NAMALWA (cell line): Measurements from ENCODE around the gene TSC2.

Source experiments
- DNase-seq: peaks from one replicate; pipeline ENCODE4 v3.0.0-alpha.2; 2015; ENCODE audit warnings: low spot score

The TSC2 gene

DNA sequence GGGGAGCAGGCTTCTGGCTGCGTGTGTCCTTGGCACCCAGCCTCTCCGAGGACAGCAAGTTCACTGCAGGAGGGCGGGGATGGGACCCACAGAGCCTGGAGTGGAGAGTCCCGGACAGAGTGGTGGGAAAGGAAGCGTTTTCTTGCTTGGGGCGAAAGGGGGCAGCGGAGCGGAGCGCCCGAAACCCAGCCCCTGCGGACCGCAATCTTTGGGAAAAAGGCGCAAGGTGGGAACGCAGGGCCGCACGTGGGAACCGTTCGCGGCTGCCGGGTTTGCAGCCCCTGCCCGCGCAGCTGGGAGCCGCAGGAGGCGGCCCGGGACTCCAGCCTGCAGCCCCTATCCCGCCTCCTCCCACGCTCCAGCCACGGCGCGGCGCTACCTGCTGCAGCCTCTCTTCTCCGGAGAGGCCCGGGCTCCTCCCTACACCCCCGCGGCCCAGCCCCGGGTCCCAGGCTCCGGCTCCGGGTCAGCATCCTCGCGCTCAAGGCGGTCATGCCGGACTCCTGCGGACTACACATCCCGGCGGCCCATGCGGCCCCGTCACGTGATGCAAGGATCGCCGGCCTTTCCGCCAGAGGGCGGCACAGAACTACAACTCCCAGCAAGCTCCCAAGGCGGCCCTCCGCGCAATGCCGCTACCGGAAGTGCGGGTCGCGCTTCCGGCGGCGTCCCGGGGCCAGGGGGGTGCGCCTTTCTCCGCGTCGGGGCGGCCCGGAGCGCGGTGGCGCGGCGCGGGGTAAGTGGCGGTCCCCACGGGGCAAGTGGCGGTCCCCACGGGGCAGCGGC is at the start of gene TSC2, which contains the start of gene NTHL1:
Gene TSC2, plus strand, starts transcription at position 656 of the 786 bp plus-strand sequence. CDS start 631 bp downstream, outside the sequence.
Gene NTHL1, minus strand, starts transcription at position 505 of the 786 bp plus-strand sequence. Its CDS starts 11 bp downstream, at position 494.
- peak; percentile 96 for DNase-seq

DNA sequence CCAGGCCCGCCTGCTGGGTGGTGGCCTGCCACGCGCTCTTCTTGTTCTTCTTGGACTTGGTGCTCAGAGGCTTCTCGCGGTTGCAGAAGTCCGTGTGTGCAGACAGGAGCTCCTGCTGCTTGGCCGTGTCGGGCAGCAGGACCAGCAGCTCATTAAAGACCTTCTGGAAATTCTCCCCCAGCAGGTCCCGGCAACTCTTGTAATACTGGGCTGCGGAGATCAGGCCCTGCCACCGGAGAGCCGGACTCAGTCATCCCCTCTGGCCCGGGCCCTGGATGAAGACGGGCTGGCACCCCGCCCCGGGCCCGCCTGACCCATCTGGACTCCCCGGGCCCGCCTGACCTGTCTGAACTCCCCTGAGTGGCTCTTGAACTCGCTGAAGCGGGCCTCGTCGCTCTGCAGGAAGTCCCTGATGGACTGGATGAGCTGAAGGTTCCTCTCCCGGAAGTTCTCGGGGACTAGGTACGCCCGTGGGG is 49.4 kb upstream of the TSC2 start:
- no peak for DNase-seq

DNA sequence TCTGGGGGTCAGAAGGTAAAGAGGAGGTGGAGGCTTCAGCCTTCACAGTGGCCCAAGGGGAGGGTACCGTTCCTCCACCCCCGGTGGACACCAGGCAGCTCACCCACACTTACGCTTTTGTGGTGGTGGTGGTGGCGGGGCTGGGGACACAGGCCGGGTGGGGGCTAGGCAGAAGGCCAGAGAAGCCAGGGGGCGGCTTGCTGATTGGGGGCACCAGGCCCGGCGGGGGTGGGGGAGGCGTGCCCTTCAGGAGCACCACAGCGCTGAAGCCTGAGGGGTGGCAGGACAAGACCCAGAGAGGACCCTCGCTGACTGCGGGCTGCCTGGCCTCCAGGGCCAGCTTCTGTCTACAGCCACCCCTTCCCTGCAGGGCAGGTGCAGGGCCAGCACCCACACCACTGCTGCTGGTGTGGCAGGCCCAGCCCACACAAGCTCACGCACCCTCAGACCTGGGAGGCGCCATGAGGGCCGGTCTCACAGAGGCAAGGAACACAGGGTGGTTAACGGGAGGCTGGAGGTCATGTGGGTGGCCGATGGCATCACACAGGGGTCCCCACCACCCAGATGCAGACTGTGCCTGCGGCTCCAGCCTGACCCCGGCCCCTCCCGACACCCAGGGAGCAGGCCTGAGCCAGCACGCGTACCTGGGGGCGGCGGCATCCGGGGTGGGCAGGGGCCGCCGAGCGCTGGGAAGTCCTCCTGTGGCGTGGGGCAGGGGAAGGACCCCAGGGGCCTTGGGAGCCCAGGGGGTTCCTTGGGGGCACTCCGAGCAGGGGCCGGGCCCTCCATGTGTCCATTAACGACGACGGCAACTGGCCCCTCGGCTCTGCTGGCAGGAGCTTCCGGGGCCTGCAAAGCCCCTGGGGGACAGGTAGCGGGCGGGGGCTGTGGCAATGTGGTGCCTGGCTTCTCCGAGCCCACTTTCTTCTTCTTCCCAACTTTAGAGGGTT is 48.7 kb upstream of the TSC2 start:
- no peak for DNase-seq

DNA sequence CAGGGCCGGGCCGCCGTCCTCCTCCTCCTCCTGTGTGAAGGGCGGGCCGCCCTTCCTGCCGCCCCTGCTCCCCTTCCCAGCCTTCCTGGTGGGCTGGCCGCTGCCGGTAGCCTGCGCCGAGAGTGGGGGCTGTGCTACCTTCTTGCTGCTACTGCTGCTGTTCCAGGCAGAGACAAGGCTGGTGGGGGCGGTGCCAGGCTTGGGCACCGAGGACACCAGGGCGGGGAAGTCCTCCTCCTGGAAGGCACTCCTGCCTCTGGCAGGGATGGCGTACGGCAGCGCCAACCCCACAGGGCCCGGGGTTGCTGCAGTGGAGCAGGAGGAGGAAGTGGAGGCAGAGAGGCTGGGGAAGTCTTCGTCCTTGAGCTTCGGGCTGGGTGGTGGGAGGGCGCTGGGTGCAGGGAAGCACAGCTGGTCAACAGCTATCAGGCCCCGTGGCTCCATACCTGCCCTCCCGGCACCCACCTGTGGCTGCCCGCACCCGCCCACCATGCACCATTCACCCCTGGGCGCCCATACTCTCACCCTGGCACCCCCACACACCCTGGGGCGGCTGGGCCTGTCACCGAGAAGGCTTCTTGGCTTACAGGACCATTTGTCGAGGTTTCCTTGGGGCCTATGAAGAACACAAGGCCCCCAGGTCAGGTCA is 47.8 kb upstream of the TSC2 start:
- DNase-seq, result no peak

DNA sequence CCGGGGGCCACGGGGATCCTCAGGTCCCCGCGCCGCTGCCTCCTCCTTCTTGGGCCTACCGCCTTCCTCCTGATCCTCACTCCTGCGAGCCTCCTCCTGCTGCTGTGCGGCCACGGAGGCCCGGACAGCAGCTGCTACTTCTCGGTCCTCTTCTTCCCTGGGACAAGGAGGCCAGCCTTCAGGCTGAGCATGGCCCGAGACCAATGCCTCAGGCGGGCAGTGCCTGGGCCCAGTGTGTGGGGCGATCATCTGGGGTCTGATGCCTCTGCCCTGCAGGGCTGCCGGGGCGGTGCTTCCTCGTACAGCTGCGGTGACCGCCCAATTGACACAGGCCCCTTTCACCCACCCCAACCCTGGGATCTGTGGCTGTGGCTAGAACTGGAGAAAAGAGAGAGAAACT is 46.8 kb upstream of the TSC2 start:
- no peak for DNase-seq

DNA sequence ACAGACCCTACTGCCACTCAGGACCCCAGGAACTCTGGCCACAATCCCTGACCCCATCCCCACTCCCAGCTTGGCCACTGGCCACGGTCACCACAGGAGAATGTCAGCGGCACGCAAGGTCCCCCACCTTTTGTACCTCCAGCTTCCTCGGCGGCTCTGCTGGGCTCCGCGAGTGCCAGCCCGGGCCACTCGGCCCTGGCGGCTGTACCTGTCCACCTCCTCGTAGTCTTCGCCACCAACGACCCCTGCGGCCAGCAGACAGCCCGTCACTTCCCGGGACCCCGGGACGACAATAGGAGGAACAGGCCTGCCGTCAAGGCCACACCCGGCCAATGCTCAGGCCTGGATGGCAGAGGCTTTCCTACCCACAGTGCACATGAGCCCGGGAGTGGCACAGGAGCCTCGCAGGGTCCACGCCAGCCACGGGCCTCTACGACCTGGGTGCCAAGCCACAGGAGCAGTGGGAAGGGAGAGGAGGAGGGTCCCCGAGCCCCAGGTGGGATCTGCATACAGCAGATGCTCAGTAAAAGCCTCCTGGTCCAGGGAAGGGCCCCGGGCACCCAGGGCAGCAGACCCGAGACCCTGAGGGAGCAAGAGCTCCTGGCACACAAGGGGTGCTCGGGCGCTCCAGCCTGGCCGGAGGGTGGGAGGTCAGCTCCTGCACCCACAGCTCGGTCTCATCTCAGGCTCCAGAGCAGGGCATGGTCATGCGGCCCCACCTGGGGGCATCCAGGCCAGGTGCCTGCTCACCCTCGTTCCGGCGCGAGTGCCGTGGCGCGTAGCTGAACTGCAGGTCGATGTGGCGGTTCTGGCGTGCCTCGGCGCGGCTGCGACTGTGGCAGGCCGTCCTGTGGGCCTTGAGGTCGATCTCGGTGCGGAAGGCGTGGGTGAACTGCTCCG is 46.1 kb upstream of the TSC2 start:
- DNase-seq, result no peak

DNA sequence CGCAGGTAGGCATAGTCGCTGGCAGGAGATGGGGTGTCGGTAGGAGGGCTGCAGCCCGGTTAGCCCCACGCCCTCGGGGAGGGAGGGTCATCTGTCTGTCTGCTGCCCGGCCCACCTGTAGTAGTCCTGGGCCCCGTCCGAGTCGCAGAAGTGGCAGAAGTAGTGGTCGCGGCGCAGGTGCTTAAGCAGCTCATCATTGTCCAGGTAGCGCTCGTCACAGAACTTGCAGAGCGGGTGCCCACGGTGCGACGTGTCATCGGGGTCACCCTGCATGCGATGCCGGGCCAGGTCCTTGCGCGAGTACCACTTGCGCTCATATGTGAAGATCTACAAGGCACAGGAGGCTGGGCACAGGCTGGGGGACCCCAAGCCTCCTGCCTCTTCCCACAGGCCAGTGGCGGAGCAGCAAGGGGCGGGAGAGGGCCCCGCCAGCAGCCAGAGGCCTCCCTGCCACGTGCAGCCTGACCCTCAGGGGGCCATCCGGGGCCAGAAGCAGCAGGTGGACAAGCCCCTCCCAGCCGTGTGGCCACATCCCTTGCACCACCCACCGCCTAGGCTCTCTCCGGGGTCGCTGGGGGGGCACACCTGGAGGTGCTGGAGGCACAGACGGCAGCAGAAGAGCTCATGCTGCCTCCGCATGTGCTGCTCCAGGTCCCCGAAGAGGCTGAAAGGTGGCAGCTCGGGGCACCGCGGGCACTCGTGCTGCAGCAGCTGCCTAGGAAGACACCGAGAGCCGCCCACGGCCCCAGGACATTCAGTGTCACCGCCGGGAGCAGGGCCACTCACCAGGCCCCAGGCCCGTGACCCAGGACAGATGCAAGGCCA is 45.2 kb upstream of the TSC2 start:
- DNase-seq, result no peak

DNA sequence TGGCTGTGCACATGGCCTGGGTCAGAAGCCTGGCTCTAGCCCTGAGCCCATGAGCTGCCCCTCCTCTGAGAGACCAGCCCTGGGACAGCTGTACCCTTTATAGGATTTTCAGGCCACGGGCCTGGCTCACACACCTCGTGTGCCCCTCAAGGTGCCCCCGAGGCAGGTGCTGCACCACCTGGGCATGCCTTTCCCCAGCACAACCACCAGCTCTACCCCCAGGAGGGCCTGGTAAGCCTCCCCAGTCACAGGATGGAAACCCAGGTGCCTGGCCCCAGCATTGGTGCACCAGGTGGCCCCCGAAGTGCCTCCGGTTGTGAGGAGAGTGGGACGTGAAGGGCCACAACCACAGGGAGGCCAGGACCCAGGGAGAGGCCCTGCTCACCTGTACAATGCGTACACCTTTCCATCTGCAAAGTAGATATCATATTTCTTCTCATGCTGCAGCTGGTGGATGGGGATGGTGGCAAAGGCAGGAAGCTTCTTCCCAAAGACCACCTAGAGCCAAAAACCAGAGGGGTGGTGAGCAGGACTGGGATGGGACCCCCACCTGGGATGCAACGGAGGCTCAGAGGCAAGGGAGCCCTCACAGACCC is 44.5 kb upstream of the TSC2 start:
- no peak for DNase-seq

DNA sequence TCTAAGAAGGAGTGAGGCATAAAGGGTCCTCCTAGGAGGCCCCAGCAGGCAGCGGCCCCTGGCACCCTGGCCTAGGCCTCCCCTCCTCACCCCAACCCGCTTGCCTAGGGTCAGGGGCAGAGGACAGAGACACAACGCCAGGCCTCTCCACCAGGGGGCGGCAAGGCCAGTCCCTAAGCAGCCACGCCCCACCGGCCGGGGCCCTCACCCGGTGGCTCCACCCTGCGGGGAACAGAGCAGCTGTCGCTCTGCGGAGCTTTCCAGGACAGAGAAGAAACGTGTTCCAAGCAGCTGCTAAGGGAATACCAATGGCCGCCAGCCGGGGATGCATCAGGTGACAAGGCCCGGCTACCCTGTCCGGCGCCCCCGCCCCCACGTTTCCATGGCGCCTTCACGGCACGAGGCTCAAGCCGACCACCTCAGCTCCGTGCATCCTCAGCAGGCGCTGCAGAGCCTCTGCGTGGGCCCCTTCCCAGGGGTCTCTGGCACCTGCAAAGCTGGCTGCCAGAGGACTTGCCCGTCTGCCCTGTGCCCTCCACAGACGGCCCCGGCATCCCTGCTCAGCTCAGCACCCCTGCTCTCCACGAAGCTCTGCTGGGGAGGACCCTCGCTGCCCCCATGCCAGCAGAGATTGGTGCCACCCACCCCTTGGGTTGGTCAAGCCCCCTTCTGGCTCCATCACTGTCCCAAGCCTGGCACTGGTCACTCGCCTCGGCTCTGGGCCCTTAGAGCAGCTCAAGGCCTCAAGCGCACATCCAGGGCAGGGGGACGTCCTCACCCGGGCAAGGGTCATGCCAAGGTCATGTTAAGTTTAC is 43.8 kb upstream of the TSC2 start:
- DNase-seq, result peak; percentile 93

DNA sequence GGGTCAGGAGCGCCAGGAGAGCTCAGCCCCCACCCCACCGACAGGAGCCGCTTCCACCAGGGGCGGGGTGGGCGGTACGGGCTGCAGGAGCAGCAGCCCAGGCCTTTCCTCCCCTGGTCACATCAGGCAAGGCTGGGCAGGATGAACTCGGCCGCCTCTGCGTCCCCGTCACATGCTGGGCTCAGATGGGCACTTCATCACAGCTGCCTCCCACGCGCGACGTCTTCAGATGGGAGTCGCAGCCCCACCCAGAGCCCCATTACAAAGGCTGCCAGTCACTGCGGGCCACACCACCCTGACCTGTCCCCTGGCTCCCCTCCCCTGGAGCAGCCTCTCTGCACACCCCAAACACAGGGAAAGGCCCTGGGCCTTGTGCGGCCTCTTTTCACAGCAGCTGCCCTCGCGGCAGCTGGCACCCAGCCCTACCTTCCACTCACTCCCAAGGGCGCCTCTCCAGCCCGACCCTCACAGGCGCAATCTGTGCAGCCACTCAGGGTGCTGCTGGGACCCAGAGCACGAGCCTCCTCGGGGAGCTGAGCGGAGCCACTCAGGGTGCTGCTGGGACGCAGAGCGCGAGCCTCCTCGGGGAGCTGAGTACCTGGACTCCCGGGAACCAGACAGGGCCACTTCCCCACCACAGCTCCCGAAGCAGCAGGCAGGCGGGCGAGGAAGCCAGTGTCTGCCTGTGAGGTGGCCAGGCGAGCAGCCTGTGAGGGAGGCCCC is 42.8 kb upstream of the TSC2 start:
- DNase-seq, result no peak

DNA sequence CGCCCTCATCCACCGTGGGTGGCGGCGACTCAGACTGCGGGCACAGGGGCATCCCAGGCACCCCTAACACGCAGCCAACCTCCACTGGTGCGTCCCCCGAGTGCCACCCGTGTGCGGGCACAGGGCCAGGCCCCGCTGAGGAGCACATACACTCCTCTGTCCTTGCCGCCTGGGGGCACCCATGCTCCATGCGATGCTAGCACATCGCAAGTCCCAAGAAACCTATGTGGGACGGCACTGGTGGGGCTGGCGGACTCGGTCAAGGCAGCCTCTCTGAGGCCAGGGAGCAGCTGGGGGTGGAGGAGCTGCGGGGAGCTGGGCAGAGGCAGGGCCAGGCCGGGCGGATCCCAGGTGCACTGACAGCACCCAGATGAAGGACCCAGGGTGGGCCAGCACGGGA is 42.1 kb upstream of the TSC2 start:
- DNase-seq, result no peak

DNA sequence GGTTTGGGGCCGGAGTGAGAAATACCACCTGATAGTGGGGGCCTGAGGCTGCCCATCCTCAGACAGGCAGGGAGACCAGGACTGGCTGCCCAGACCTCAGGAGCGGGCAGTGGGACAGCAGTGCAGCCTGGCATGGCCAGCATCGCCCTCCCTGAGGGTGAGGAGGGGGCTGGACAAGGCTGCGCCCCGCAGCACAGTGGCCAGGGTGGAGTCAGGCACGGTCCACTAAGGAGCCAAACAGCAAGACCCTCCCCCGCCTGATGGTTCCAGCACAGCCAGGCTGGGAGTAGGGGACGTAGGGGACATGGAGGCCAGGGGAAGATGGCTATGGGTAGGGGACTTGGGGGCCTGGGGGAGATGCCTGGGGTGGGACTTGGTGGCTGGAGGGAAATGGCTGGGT is 41.5 kb upstream of the TSC2 start:
- DNase-seq, result no peak

DNA sequence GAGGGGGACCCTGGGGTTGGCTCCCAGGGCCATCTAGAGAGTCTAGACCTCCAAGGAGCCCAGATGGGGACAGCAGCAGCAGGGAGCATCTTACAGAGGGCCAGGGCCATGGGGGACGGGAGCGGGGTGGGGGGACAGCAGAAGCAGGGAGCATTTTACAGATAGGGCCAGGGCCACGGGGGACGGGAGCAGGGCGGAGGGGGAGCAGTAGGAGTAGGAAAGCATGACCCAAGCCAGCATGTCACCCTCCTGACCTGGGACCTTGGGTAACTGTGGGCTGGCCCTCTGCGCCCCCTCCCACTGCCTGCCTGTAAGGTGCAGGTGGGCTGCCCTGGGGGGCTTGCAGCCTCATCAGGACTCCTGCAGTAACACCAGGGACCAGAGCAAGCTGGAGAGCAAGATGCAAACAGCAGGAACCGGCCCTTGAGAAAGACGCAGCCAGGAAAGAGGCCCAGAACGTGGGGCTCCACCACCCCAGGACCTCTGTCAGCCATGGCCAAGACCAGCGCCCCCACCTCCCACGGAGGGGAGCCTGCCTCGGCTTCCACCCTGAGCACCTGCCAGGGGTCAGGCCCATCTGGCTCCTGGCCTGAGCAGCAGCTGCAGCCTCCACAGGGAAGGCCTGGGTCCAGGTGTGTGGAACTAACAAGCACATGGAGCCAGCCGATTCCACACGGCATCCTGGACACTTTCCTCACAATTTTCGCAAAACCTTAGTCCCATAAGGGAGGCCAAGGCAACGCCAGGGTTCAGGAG is 40.5 kb upstream of the TSC2 start:
- DNase-seq, result no peak

DNA sequence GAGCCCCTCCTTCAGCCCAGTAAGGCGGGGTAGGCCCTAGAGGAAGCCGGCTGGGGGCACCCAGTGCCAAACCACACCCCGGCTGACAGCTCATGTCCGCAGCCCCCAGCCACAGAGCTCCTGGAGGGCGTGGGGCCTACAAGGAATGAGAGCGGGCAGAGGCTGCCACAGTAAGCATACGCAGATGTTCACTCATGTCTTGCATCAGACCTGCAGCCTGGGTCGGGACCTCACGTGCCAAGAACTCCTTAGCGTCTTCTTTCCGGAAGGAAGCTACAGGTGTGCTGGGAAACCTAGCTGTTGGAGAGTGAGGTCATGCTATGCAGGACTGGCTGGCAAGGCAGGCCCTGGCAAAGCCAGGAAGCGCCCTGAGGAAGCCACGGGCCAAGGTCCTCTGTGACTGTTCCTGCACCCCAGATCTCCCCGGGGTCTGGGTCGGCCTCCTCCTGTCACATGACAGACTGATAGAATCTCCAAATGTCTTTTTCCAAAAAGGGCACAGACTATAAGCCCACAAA is 39.7 kb upstream of the TSC2 start:
- no peak for DNase-seq

DNA sequence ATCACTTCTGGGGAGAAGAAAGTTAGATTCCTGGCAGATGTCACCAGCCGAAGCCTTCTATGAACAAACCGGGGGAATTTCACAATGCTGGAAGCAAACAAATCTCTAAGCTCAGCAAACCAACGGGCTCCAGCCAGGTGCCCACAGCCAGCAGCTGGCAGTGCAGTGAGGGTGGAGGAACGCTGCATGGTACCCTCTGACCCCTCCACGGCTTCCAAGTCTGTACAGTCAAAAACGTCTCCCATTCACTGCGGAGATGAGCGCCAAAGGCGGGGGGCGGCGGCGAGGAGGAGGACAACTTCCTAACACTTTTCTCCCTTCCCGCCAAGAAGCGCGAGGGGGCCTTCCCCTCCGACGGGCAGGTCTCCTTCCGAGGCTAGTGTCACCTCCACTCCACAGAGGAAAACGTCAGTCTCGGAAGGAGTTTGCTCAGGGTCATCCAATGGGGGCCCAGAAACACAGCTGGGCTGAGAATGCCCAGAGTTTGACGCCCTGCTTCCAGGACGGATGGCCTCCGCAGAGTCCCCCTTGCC is 39.1 kb upstream of the TSC2 start:
- peak; percentile 54 for DNase-seq

DNA sequence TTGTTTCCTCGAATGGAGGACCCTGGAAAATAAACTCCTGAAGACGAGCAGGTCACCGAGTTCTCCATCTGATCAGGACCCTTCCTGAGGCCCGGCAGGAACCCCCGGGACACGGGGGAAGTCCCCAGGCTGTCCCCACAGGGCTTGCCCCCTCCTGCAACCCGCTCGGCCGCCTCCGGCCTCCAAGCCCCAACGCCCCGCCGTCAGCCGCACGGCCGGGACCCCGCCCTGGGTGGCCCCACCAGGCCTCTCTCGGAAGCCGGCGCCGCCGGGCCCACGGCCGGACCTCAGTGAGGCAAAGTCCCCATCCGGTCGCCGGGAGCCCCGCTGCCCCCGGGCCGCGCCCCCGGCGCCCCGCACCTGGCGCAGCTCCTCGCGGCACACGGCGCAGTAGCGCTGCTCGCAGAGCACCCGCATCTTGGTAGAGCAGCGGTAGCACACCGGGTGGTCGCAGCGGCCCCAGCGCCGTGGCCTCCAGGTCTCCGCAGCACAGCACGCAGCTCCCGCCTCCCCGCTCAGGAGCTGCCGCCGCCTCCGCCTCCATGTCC is 38.5 kb upstream of the TSC2 start:
- peak; percentile 45 for DNase-seq
